Thoracic aorta (tissue), 2 donors: ENCODE data around the gene U2AF1L4. TPM values are rescaled to one million over a fixed set of nuclear protein-coding genes. Genes with fewer than 3 reads are reported as not detected.

Experiments
- ATAC-seq: fragments of 150-250 bp; one replicate; pipeline ENCODE4 v1.8.0; 2017; ENCODE audit warnings: low read depth; ENCODE audit not compliant: insufficient number of reproducible peaks, low FRiP score
- DNase-seq: peaks from one replicate; pipeline ENCODE4 v3.0.0-alpha.2; 2020; ENCODE audit warnings: low spot score
- H3K27ac ChIP-seq, 2 donors: fragments of 200-600 bp; sonication (generic); 1 replicate in 1 of 2; 2 replicates in 1 of 2; pipeline ENCODE4 v1.5.1; 2016; ENCODE audit warnings: mild to moderate bottlenecking in 2 of 2, moderate library complexity in 2 of 2
- H3K27me3 ChIP-seq: fragments of 200-600 bp; sonication (generic); replicated peaks from 2 replicates; pipeline ENCODE4 v1.6.0; 2016; ENCODE audit warnings: mild to moderate bottlenecking; ENCODE audit not compliant: insufficient read depth
- H3K36me3 ChIP-seq: fragments of 200-600 bp; sonication (generic); one replicate; pipeline ENCODE4 v1.5.1; 2016
- H3K4me1 ChIP-seq, 2 donors: fragments of 200-600 bp; sonication (generic); 1 replicate in 1 of 2; 2 replicates in 1 of 2; pipeline versions ENCODE4 v1.5.1 to v1.6.0; 2016; ENCODE audit warnings: low read depth in 2 of 2, mild to moderate bottlenecking in 1 of 2; ENCODE audit not compliant: control insufficient read depth in 1 of 2
- H3K4me3 ChIP-seq: fragments of 200-600 bp; sonication (generic); 2 replicates; pipeline ENCODE4 v1.5.1; 2016; ENCODE audit warnings: mild to moderate bottlenecking
- H3K9me3 ChIP-seq: fragments of 200-600 bp; sonication (generic); 2 replicates; pipeline ENCODE4 v1.5.1; 2016
- total RNA-seq, 2 donors: library from RNA; depleted of rRNA; stranded (reverse); fragments of >200 nt; gene quantifications; one replicate each; pipeline versions ENCODE4 v1.1.0 to v1.2.3, GENCODE V29; 2016
- TF ChIP-seq, protein P1 (sequence below): fragments of 200-600 bp; sonication (generic); IDR thresholded peaks from one replicate; pipeline ENCODE4 v1.5.1; 2019; ENCODE audit warnings: antibody characterized with exemption

Gene U2AF1L4
- total RNA-seq, 2 donors from 2014 or later, result 34.4 to 42.6 TPM

DNA sequence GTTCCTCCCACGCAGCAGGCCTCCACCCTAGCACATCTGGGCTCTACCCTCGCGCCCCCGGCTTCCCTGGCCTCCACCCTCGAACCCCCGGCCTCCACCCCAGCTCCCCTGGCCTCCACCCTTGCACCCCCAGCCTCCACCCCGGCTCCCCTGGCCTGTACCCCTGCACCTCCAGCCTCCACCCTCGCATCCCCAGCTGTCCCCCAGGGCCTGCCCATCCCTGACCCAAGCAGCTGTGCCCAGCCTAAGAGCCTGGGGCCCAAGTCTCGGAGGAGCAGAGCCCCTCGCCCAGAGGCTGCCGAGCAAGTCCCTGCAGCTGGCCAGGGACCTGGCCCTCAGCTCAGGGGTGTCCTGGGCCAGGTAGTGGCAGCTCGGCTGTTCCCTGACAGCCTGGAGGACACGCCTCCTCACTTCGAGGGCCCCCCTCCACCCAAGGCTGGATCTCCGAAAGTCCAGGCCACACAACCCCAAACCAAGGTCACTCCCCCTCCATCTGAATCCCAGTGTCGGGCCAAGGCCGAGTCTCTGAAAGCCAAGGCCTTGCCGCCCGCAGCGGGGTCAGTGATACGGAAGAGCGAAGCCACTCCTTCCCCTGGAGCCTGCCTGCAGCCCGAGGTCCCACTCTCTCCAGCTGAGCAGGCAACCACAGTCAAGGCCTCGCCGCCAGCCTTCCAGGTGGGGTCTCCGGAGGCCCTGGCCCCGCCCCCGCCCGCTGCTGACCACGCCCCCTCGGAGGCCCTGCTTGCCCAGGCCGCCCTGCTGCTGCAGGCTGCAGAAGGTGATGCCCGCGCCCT lies 22.3 kb upstream of the U2AF1L4 start:
- Histone ChIP-seq H3K9me3 (no peaks in the 10 kb centered on the region), H3K4me3 (no peak overlapping the region), H3K4me1 (no peaks in the 10 kb centered on the region), H3K27ac (no peak overlapping the region), H3K27me3 (no peaks in the 10 kb centered on the region), H3K36me3 (peaks cover 10% of the 10 kb centered on the region)
- no peak for ATAC-seq
- no peak for DNase-seq
- TF ChIP-seq, protein P1, sequence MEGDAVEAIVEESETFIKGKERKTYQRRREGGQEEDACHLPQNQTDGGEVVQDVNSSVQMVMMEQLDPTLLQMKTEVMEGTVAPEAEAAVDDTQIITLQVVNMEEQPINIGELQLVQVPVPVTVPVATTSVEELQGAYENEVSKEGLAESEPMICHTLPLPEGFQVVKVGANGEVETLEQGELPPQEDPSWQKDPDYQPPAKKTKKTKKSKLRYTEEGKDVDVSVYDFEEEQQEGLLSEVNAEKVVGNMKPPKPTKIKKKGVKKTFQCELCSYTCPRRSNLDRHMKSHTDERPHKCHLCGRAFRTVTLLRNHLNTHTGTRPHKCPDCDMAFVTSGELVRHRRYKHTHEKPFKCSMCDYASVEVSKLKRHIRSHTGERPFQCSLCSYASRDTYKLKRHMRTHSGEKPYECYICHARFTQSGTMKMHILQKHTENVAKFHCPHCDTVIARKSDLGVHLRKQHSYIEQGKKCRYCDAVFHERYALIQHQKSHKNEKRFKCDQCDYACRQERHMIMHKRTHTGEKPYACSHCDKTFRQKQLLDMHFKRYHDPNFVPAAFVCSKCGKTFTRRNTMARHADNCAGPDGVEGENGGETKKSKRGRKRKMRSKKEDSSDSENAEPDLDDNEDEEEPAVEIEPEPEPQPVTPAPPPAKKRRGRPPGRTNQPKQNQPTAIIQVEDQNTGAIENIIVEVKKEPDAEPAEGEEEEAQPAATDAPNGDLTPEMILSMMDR, result no peak

DNA sequence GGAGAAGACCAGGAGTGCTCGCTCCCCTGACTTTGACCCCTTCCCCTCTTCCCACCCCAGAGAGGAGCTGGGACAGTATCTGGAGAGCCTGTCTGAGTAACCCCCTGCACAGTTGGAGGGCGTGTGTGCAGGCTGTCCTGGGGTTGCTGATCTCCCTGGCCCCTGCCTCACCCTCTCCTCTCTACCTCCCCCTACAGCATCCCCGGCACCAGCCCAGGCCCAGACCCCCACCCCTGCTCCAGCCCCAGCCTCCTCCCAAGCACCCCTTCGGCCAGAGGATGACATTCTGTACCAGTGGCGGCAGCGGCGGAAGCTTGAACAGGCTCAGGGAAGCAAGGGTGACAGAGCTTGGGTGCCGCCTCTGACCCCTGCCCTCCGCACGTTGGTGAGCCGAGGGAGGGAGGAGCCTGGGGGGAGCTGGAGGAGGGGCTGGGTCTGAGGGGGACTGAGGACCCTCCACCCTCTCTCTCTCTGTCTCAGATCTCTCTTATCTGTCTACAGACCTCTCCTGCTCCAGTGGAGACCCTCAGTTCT lies 21.4 kb upstream of the U2AF1L4 start:
- Histone ChIP-seq H3K9me3 (no peaks in the 10 kb centered on the region), H3K36me3 (peaks cover 14% of the 10 kb centered on the region), H3K27ac (no peak overlapping the region), H3K27me3 (no peaks in the 10 kb centered on the region), H3K4me3 (no peak overlapping the region), H3K4me1 (no peaks in the 10 kb centered on the region)
- DNase-seq (no peak), ATAC-seq (no peak)
- TF ChIP-seq, protein P1, result no peak

DNA sequence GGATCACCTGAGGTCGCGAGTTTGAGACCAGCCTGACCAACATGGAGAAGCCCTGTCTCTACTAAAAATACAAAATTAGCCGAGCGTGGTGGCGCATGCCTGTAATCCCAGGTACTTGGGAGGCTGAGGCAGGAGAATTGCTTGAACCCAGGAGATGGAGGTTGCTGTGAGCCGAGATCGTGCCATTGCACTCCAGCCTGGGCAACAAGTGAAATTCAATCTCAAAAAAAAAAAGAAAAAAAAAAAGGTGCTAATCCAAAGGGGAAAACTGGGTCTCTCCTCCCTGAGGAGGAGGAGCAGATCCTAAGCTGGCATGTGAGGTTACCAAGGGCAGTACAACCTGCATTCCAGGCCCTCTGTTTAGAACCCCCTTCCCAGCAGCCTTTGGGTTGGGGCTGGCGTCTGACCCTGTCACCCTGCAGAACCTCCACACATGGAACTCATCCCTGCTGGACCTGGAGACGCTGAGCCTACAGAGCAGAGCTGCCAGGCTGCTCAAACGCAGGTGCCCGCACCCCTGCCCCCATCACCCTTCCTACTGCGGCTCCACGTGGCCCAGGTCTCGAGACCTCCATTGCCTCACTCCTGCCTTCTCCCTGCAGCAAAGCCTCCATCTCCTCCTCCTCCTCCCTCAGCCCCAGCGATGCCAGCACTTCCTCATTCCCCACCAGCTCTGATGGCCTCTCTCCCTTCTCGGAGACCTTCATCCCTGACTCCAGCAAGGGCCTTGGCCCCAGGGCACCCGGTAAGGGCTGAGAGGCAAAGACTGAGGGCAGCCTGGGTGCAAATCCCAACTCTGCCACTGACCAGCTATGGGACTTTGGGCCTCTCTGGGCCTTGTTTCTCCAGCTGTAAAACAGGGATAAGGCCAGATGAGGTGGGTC lies 19.5 kb upstream of the U2AF1L4 start:
- DNase-seq (no peak), ATAC-seq (no peak)
- TF ChIP-seq, protein P1, result no peak
- Histone ChIP-seq H3K36me3 (peaks cover 14% of the 10 kb centered on the region), H3K4me3 (no peak overlapping the region), H3K9me3 (no peaks in the 10 kb centered on the region), H3K4me1 (peaks cover 0 to 7% of the 10 kb centered on the region in 2 donors), H3K27ac (no peak overlapping the region), H3K27me3 (no peaks in the 10 kb centered on the region)

DNA sequence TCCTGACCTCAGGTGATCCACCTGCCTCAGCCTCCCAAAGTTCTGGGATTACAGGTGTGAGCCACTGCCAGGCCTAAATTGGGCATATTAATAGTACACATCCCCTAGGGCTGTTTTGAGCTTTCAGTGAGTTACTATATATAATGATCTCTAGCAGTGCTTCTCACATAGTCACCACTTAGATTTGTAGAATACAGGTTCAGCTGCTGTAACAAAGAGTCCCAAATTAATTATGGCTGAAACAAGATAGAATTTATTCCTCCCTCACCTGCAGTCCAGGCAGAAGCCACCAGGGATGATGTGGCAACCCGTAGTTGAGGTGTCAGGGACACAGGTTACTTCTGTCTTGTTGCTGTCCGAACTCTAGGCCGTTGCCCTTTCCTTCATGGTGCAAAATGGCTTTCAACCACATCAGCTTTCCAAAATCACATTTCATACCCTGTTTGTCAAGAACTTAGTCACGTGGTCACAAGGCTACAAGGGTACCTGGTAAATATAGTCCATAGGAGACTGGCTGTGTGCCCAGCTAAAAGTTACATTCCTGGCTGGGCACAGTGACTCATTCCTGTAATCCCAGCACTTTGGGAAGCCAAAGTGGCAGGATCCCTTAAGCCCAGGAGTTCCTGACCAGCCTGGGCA lies 15.6 kb upstream of the U2AF1L4 start:
- Histone ChIP-seq H3K27ac (no peak overlapping the region), H3K4me1 (peaks cover 5 to 35% of the 10 kb centered on the region in 2 donors), H3K4me3 (no peak overlapping the region), H3K27me3 (no peaks in the 10 kb centered on the region), H3K36me3 (peaks cover 14% of the 10 kb centered on the region), H3K9me3 (no peaks in the 10 kb centered on the region)
- TF ChIP-seq, protein P1, result no peak
- no peak for DNase-seq
- ATAC-seq, result no peak

DNA sequence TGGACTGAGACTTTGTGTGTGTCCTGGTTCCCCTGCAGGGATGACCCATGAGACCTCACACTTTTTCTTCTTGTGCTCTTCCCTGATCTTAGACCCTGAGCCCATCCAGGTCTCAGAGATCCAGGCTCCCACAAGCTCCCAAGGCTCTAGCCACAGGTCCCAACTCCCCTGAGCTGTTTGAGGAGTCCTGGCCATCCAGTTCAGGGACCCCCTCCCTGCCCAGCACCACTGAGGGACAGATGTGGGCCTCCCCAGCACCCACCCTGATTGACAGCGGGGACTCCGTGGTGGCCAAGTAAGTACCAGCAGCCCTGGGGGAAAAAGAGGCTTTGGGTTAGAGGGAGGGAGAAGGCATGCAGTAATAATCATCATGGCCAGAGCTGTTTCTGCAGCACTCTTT lies 14.5 kb upstream of the U2AF1L4 start:
- Histone ChIP-seq H3K27ac (no peak overlapping the region), H3K36me3 (peaks cover 8% of the 10 kb centered on the region), H3K4me3 (no peak overlapping the region), H3K4me1 (peaks cover 11 to 47% of the 10 kb centered on the region in 2 donors), H3K9me3 (no peaks in the 10 kb centered on the region), H3K27me3 (no peaks in the 10 kb centered on the region)
- ATAC-seq, result no peak
- DNase-seq, result no peak
- TF ChIP-seq, protein P1, result no peak
